Measurements from ENCODE around the gene BZW2.

GRCh38 chr7:16754856-16755317 is 108.9 kb downstream of the BZW2 start:
- TF ChIP-seq CTCF (IDR thresholded peaks at IDR 0.05) (no peak), EZH2 (IDR thresholded peaks at IDR 0.05; ENCODE audit: borderline replicate concordance, insufficient read depth, low read depth, low read length, poor library complexity, severe bottlenecking) (no peak)

All from B cell (primary cell).